GM23338 (cell line): ENCODE results near the gene FANCC. TPM values are rescaled to one million over a fixed set of nuclear protein-coding genes. Genes with fewer than 3 reads are reported as not detected.

ENCODE experiments used
- ATAC-seq: fragments of 200-7000 bp; cut with Tn5 transposase; 3 replicates; pipeline ENCODE4 v1.9.1; 2020
- DNase-seq: peaks from one replicate; pipeline ENCODE4 v3.0.0-alpha.2; 2015; ENCODE audit warnings: low spot score
- H2AFZ ChIP-seq: fragments of 200-600 bp; sonication (generic); 2 replicates; pipeline ENCODE4 v1.8.0; 2016; ENCODE audit warnings: antibody characterized with exemption, mild to moderate bottlenecking, moderate library complexity
- H3F3A ChIP-seq: fragments of 200-600 bp; sonication (generic); replicated peaks from 2 replicates; pipeline ENCODE4 v1.8.0; 2017; ENCODE audit warnings: antibody characterized with exemption, mixed run types, low read depth
- H3K27ac ChIP-seq: fragments of 200-600 bp; sonication (generic); 2 replicates; pipeline ENCODE4 v1.6.1; 2016; ENCODE audit warnings: low read depth
- H3K27me3 ChIP-seq: fragments of 200-600 bp; sonication (generic); 2 replicates; pipeline ENCODE4 v1.8.0; 2016; ENCODE audit warnings: mild to moderate bottlenecking, mixed run types, moderate library complexity; ENCODE audit not compliant: insufficient read depth
- H3K36me3 ChIP-seq: fragments of 200-600 bp; sonication (generic); 2 replicates; pipeline ENCODE4 v1.8.0; 2016; ENCODE audit warnings: mild to moderate bottlenecking; ENCODE audit not compliant: insufficient read depth
- H3K4me1 ChIP-seq: fragments of 200-600 bp; sonication (generic); 2 replicates; pipeline ENCODE4 v1.8.0; 2016; ENCODE audit warnings: mild to moderate bottlenecking, moderate library complexity; ENCODE audit not compliant: insufficient read depth
- H3K4me2 ChIP-seq: fragments of 200-600 bp; sonication (generic); 2 replicates; pipeline ENCODE4 v1.7.1; 2017; ENCODE audit warnings: mixed run types
- H3K4me3 ChIP-seq: fragments of 200-600 bp; sonication (generic); 2 replicates; pipeline ENCODE4 v1.6.1; 2016; ENCODE audit warnings: mixed run types
- H3K79me2 ChIP-seq: fragments of 200-600 bp; sonication (generic); replicated peaks from 2 replicates; pipeline ENCODE4 v1.8.0; 2017; ENCODE audit warnings: mild to moderate bottlenecking; ENCODE audit not compliant: insufficient read depth
- H3K9me2 ChIP-seq: fragments of 200-600 bp; sonication (generic); 2 replicates; pipeline ENCODE4 v1.8.0; 2017; ENCODE audit not compliant: insufficient read depth
- H4K20me1 ChIP-seq: fragments of 200-600 bp; sonication (generic); replicated peaks from 2 replicates; pipeline ENCODE4 v1.8.0; 2017; ENCODE audit warnings: mild to moderate bottlenecking; ENCODE audit not compliant: insufficient read depth
- H3K27ac Mint-ChIP-seq: 2 replicates; pipeline ENCODE4 v1.8.0; 2020; ENCODE audit warnings: inconsistent platforms, mild to moderate bottlenecking, moderate library complexity, mixed read lengths
- H3K27me3 Mint-ChIP-seq: 3 replicates; pipeline ENCODE4 v1.8.0; 2022; ENCODE audit warnings: low read depth, mild to moderate bottlenecking, moderate library complexity, mixed read lengths, inconsistent platforms; ENCODE audit not compliant: insufficient read depth, poor library complexity
- H3K36me3 Mint-ChIP-seq: 3 replicates; pipeline ENCODE4 v1.8.0; 2021; ENCODE audit warnings: low read depth, mild to moderate bottlenecking, inconsistent platforms, moderate library complexity, mixed read lengths
- H3K4me1 Mint-ChIP-seq: 3 replicates; pipeline ENCODE4 v1.8.0; 2020; ENCODE audit warnings: mild to moderate bottlenecking, inconsistent platforms, mixed read lengths
- H3K4me3 Mint-ChIP-seq: 3 replicates; pipeline ENCODE4 v1.8.0; 2021; ENCODE audit warnings: moderate library complexity, mild to moderate bottlenecking, inconsistent platforms, mixed read lengths
- H3K9me3 Mint-ChIP-seq: 3 replicates; pipeline ENCODE4 v1.8.0; 2020; ENCODE audit warnings: moderate library complexity, mild to moderate bottlenecking, inconsistent platforms, mixed read lengths
- CREB1 ChIP-seq: fragments of 250-450 bp; sonication (Bioruptor Pico); IDR thresholded peaks from 2 replicates; pipeline ENCODE4 v1.5.0; 2020; ENCODE audit warnings: low read depth, mild to moderate bottlenecking, moderate library complexity
- CTCF ChIP-seq, 2 experiments: fragments of 200-600 bp in 1 of 2; sonication (generic) in 1 of 2; conservative IDR thresholded peaks; 2 replicates each; pipeline versions ENCODE4 v1.5.1 to v1.6.1; 2016 to 2017; ENCODE audit warnings: antibody characterized with exemption in 2 of 2, low read depth in 2 of 2, mild to moderate bottlenecking in 2 of 2, moderate library complexity in 1 of 2
- EZH2phosphoT487 ChIP-seq: fragments of 200-600 bp; sonication (generic); IDR thresholded peaks from one replicate; pipeline ENCODE4 v1.8.1; 2018; ENCODE audit warnings: antibody characterized with exemption; ENCODE audit not compliant: unreplicated experiment
- JUNB ChIP-seq: IDR thresholded peaks from one replicate; pipeline ENCODE4 v1.6.1; 2016; ENCODE audit warnings: antibody characterized with exemption; ENCODE audit not compliant: unreplicated experiment
- NANOG ChIP-seq: IDR thresholded peaks from 2 replicates; pipeline ENCODE4 v1.6.1; 2016; ENCODE audit warnings: antibody characterized with exemption, borderline replicate concordance
- REST ChIP-seq: IDR thresholded peaks from one replicate; pipeline ENCODE4 v1.6.1; 2018; ENCODE audit warnings: antibody characterized with exemption; ENCODE audit not compliant: unreplicated experiment
- polyA plus RNA-seq: library from polyadenylated mRNA; unstranded; fragments of >200 nt; fragmentation: Nextera tagmentation; extraction: Ambion mirVana; gene quantifications from 2 replicates; pipeline ENCODE4 v1.2.1, GENCODE V29; 2016
- total RNA-seq: library from RNA; depleted of rRNA; stranded (reverse); fragments of >200 nt; shearing (Covaris generic); gene quantifications from 2 replicates; pipeline ENCODE4 v1.2.3, GENCODE V29; 2014
- TF ChIP-seq, protein P1 (sequence below): IDR thresholded peaks from 2 replicates; pipeline ENCODE4 v1.6.1; 2016; ENCODE audit warnings: antibody characterized with exemption

Gene FANCC
- total and polyA plus RNA-seq, 2 experiments from 2014 or later = 7.8 to 18.1 TPM

- no peak for TF ChIP-seq CREB1
- no peak for TF ChIP-seq EZH2phosphoT487
- TF ChIP-seq REST = no peak
- TF ChIP-seq CTCF (conservative IDR thresholded peaks at IDR 0.05; ENCODE audit: low read depth in 2 of 2) = no peak
- TF ChIP-seq, protein P1, sequence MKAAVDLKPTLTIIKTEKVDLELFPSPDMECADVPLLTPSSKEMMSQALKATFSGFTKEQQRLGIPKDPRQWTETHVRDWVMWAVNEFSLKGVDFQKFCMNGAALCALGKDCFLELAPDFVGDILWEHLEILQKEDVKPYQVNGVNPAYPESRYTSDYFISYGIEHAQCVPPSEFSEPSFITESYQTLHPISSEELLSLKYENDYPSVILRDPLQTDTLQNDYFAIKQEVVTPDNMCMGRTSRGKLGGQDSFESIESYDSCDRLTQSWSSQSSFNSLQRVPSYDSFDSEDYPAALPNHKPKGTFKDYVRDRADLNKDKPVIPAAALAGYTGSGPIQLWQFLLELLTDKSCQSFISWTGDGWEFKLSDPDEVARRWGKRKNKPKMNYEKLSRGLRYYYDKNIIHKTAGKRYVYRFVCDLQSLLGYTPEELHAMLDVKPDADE = no peak
- no peak for TF ChIP-seq NANOG
- no peaks in the 10 kb centered on the region for H3K36me3 ChIP-seq
- Mint-ChIP-seq H3K4me3 (no peak overlapping the region), H3K4me1 (no peaks in the 10 kb centered on the region), H3K36me3 (no peaks in the 10 kb centered on the region), H3K9me3 (no peaks in the 10 kb centered on the region), H3K27me3 (peaks cover 2% of the 10 kb centered on the region), H3K27ac (no peak overlapping the region)
- H3K9me2 ChIP-seq = no peaks in the 10 kb centered on the region
- no peaks in the 10 kb centered on the region for H3K27me3 ChIP-seq
- H3F3A ChIP-seq = no peaks in the 10 kb centered on the region
- no peak overlapping the region for H3K4me3 ChIP-seq
- no peak overlapping the region for H3K27ac ChIP-seq
- H3K79me2 ChIP-seq = no peaks in the 10 kb centered on the region
- H2AFZ ChIP-seq = no peak overlapping the region
- H3K4me1 ChIP-seq = no peaks in the 10 kb centered on the region
- no peak overlapping the region for H3K4me2 ChIP-seq
- ATAC-seq (no peak), DNase-seq (no peak)
- no peaks in the 10 kb centered on the region for H4K20me1 ChIP-seq
Observed at GRCh38 chr9:95283673-95284072, 33.8 kb downstream of the FANCC start.

DNA sequence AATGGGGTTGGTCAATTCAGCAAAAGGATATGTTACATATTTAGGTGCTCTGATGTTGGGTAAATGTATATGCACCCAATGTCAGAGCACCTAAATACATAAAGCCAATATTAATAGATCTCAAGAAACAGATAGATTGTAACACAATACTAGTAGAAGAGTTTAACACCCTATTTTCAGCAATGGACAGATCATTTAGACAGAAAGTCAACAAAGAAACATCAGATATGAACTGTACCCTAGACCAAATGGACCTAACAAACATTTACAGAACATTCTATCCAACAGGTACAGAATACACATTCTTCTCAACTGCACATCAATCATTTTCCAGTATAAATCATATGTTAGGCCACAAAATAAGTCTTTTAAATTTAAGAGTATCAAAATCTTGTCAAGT lies 35.2 kb downstream of the FANCC start:
- no peak overlapping the region for H3K27ac ChIP-seq
- no peaks in the 10 kb centered on the region for H3K36me3 ChIP-seq
- H4K20me1 ChIP-seq = no peaks in the 10 kb centered on the region
- ATAC-seq (no peak), DNase-seq (no peak)
- H2AFZ ChIP-seq = no peak overlapping the region
- no peaks in the 10 kb centered on the region for H3K79me2 ChIP-seq
- H3K4me1 Mint-ChIP-seq = no peaks in the 10 kb centered on the region
- H3K27me3 Mint-ChIP-seq = peaks cover 2% of the 10 kb centered on the region
- no peak overlapping the region for H3K4me3 ChIP-seq
- no peak overlapping the region for H3K4me3 Mint-ChIP-seq
- H3K4me2 ChIP-seq = no peak overlapping the region
- H3F3A ChIP-seq = no peaks in the 10 kb centered on the region
- no peaks in the 10 kb centered on the region for H3K9me2 ChIP-seq
- H3K27me3 ChIP-seq = no peaks in the 10 kb centered on the region
- no peak overlapping the region for H3K27ac Mint-ChIP-seq
- H3K36me3 Mint-ChIP-seq = no peaks in the 10 kb centered on the region
- H3K4me1 ChIP-seq = no peaks in the 10 kb centered on the region
- no peaks in the 10 kb centered on the region for H3K9me3 Mint-ChIP-seq
- no peak for TF ChIP-seq JUNB
- TF ChIP-seq REST = no peak
- TF ChIP-seq CREB1 = no peak
- TF ChIP-seq EZH2phosphoT487 = no peak
